ENCODE measurements around the gene OSBPL5.

Gene OSBPL5

GRCh38 chr11:3155216-3155615 lies 9.9 kb downstream of the OSBPL5 start:
- no peak for TF ChIP-seq CTCF (IDR thresholded peaks at IDR 0.05)
- intact Hi-C loops (cut with DNase I; ENCODE audit: low total_unique reads): no loop called here
- peak overlapping the region; percentile 44 to 51 for H3K4me3 ChIP-seq
- peaks cover 14 to 96% (median 79%) of the 10 kb centered on the region in 4 donors for H3K4me1 ChIP-seq
- DNase-seq: peak; percentile 17 to 65
- H3K27me3 ChIP-seq: no peaks in the 10 kb centered on the region
- H3K27ac ChIP-seq: peak overlapping the region; percentile 86 to 93
- peaks cover 0 to 6% (median 0%) of the 10 kb centered on the region in 3 donors for H3K36me3 ChIP-seq
- no peaks in the 10 kb centered on the region for H3K9me3 ChIP-seq

- intact Hi-C loops (cut with DNase I; ENCODE audit: low total_unique reads): no loop called here
- DNase-seq: peak in 1 of 2 donors; percentile 67
- no peak for TF ChIP-seq CTCF (IDR thresholded peaks at IDR 0.05)
- no peaks in the 10 kb centered on the region for H3K9me3 ChIP-seq
- H3K4me3 ChIP-seq: peak overlapping the region in 1 of 2 donors; percentile 22
- H3K36me3 ChIP-seq: peaks cover 0 to 6% (median 0%) of the 10 kb centered on the region in 3 donors
- H3K27me3 ChIP-seq: no peaks in the 10 kb centered on the region
- H3K27ac ChIP-seq: peak overlapping the region; percentile 86 to 93
- H3K4me1 ChIP-seq: peaks cover 14 to 98% (median 83%) of the 10 kb centered on the region in 4 donors
These were observed 11.0 kb downstream of the OSBPL5 start for GRCh38 chr11:3154001-3154599.

GRCh38 chr11:3153291-3153861 lies 11.7 kb downstream of the OSBPL5 start:
- Histone ChIP-seq H3K4me3 (peak overlapping the region in 1 of 2 donors; percentile 22), H3K9me3 (no peaks in the 10 kb centered on the region), H3K36me3 (peaks cover 0 to 6% (median 0%) of the 10 kb centered on the region in 3 donors), H3K4me1 (peaks cover 14 to 98% (median 84%) of the 10 kb centered on the region in 4 donors), H3K27me3 (no peaks in the 10 kb centered on the region), H3K27ac (peak overlapping the region; percentile 86 to 93)
- intact Hi-C loops (cut with DNase I; ENCODE audit: low total_unique reads): no loop called here
- peak; percentile 79 to 94 for DNase-seq
- TF ChIP-seq CTCF (IDR thresholded peaks at IDR 0.05): no peak

- Histone ChIP-seq H3K27ac (peak overlapping the region; percentile 86 to 93), H3K36me3 (peaks cover 0 to 6% (median 0%) of the 10 kb centered on the region in 3 donors), H3K9me3 (no peaks in the 10 kb centered on the region), H3K27me3 (no peaks in the 10 kb centered on the region), H3K4me1 (peaks cover 22 to 98% (median 87%) of the 10 kb centered on the region in 4 donors), H3K4me3 (no peak overlapping the region)
- intact Hi-C loops (cut with DNase I; ENCODE audit: low total_unique reads): no loop called here
- DNase-seq: no peak
- TF ChIP-seq CTCF (IDR thresholded peaks at IDR 0.05): no peak
These were observed 12.5 kb downstream of the OSBPL5 start for GRCh38 chr11:3152471-3153110.

GRCh38 chr11:3150726-3151125 lies 14.4 kb downstream of the OSBPL5 start:
- Histone ChIP-seq H3K36me3 (peaks cover 0 to 6% (median 0%) of the 10 kb centered on the region in 3 donors), H3K27me3 (no peaks in the 10 kb centered on the region), H3K4me3 (no peak overlapping the region), H3K9me3 (no peaks in the 10 kb centered on the region), H3K4me1 (peaks cover 34 to 100% (median 88%) of the 10 kb centered on the region in 4 donors), H3K27ac (no peak overlapping the region)
- no peak for TF ChIP-seq CTCF (IDR thresholded peaks at IDR 0.05)
- intact Hi-C loops (cut with DNase I; ENCODE audit: low total_unique reads): no loop called here
- no peak for DNase-seq

Measured in tibial artery (tissue), 4 donors.